Ovary (tissue), 3 donors: ENCODE measurements around the gene OPN5.

Source experiments
- EP300 ChIP-seq: sonication (generic); formaldehyde crosslinking; IDR thresholded peaks from one replicate; pipeline ENCODE4 v1.6.1; 2017; ENCODE audit warnings: antibody characterized with exemption
- POLR2A ChIP-seq: fragments of 450-650 bp; IDR thresholded peaks from one replicate; pipeline ENCODE4 v1.6.1; 2017; ENCODE audit warnings: antibody characterized with exemption, mild to moderate bottlenecking, moderate library complexity
- TF ChIP-seq, protein P1 (sequence below), 3 donors: fragments of 450-650 bp in 2 of 3; fragments of 200-600 bp in 1 of 3; IDR thresholded peaks; one replicate each; pipeline versions ENCODE4 v1.5.1 to v1.8.0; 2016 to 2022; ENCODE audit warnings: antibody characterized with exemption in 3 of 3, mild to moderate bottlenecking in 1 of 3
- donor health status: DM: no; HTN: no; CAD: no.

DNA sequence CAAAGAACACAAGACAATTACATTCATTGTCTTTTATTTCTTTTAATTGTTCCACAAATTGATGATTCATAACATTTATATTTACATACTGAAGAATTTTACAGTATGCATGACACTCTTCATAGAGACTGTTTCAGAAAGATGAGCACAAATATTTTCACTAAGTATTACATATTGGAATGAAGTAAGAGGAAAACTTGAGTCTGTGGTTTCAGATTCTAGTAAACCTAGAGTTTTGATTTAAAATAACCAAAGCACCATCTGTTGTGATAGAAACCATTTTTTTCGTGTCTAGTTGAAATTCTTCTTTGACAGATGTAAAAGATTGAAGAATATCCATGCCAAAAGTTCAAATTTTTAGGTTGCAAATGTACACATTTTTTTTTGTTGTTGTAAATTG, 32.1 kb upstream of the OPN5 start:
- TF ChIP-seq, protein P1, sequence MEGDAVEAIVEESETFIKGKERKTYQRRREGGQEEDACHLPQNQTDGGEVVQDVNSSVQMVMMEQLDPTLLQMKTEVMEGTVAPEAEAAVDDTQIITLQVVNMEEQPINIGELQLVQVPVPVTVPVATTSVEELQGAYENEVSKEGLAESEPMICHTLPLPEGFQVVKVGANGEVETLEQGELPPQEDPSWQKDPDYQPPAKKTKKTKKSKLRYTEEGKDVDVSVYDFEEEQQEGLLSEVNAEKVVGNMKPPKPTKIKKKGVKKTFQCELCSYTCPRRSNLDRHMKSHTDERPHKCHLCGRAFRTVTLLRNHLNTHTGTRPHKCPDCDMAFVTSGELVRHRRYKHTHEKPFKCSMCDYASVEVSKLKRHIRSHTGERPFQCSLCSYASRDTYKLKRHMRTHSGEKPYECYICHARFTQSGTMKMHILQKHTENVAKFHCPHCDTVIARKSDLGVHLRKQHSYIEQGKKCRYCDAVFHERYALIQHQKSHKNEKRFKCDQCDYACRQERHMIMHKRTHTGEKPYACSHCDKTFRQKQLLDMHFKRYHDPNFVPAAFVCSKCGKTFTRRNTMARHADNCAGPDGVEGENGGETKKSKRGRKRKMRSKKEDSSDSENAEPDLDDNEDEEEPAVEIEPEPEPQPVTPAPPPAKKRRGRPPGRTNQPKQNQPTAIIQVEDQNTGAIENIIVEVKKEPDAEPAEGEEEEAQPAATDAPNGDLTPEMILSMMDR (IDR thresholded peaks at IDR 0.05): no peak
- TF ChIP-seq EP300: no peak
- no peak for TF ChIP-seq POLR2A
